HEK293 (cell line): ENCODE data around the gene OPHN1.

Experiments
- BCL11B ChIP-seq: fragments of 450-650 bp; formaldehyde crosslinking; IDR thresholded peaks from 2 replicates; pipeline ENCODE4 v1.5.1; 2016; ENCODE audit warnings: low read depth, missing biosample characterization, missing genetic modification characterization
- CTCF ChIP-seq: fragments of 450-650 bp; formaldehyde crosslinking; IDR thresholded peaks from 2 replicates; pipeline ENCODE4 v1.5.1; 2016; ENCODE audit warnings: missing biosample characterization, missing genetic modification characterization
- MYNN ChIP-seq: fragments of 450-650 bp; formaldehyde crosslinking; IDR thresholded peaks from 2 replicates; pipeline ENCODE4 v1.5.1; 2016; ENCODE audit warnings: missing biosample characterization, missing genetic modification characterization, borderline replicate concordance
- PRDM1 ChIP-seq: fragments of 450-650 bp; formaldehyde crosslinking; IDR thresholded peaks from 2 replicates; pipeline ENCODE4; 2016; ENCODE audit warnings: missing biosample characterization, missing genetic modification characterization
- TCF7L2 ChIP-seq: IDR thresholded peaks from 2 replicates; pipeline ENCODE4 v1.6.1; 2011; ENCODE audit warnings: low read depth, mild to moderate bottlenecking, inconsistent platforms, low read length, moderate library complexity, borderline replicate concordance
- ZNF24 ChIP-seq: fragments of 450-650 bp; formaldehyde crosslinking; IDR thresholded peaks from 2 replicates; pipeline ENCODE4 v1.5.1; 2016; ENCODE audit warnings: missing biosample characterization, missing genetic modification characterization
- ZNF274 ChIP-seq, 2 experiments: fragments of 200-500 bp in 1 of 2; fragments of 450-650 bp in 1 of 2; sonication (Bioruptor generic) in 1 of 2; formaldehyde crosslinking in 1 of 2; IDR thresholded peaks; 2 replicates each; pipeline versions ENCODE4 v1.5.1 to v1.6.1; 2014 to 2016; ENCODE audit warnings: borderline replicate concordance in 1 of 2, inconsistent platforms in 1 of 2, low read length in 1 of 2, missing biosample characterization in 1 of 2, missing genetic modification characterization in 1 of 2
- ZNF37A ChIP-seq: fragments of 450-650 bp; IDR thresholded peaks from 2 replicates; pipeline ENCODE4 v1.5.1; 2018; ENCODE audit warnings: missing biosample characterization, missing genetic modification characterization
- ZNF423 ChIP-seq: fragments of 450-650 bp; formaldehyde crosslinking; IDR thresholded peaks from 2 replicates; pipeline ENCODE4 v1.5.1; 2016; ENCODE audit warnings: missing biosample characterization, missing genetic modification characterization
- TF ChIP-seq, protein P1 (sequence below): fragments of 450-650 bp; formaldehyde crosslinking; IDR thresholded peaks from 2 replicates; pipeline ENCODE4 v1.5.1; 2016; ENCODE audit warnings: missing biosample characterization, missing genetic modification characterization

- TF ChIP-seq CTCF (tag by site-specific recombination) = no peak
- no peak for TF ChIP-seq ZNF24 (tag by site-specific recombination)
- no peak for TF ChIP-seq MYNN (tag by site-specific recombination)
- TF ChIP-seq PRDM1 (tag by site-specific recombination) = no peak
- TF ChIP-seq ZNF37A (tag by site-specific recombination) = no peak
- no peak for TF ChIP-seq TCF7L2
- TF ChIP-seq ZNF423 = no peak
- no peak for TF ChIP-seq ZNF274 (IDR thresholded peaks at IDR 0.05; ENCODE audit: low read length)
- no peak for TF ChIP-seq ZNF274 (tag by site-specific recombination; IDR thresholded peaks at IDR 0.05; ENCODE audit: borderline replicate concordance)
- no peak for TF ChIP-seq BCL11B
- TF ChIP-seq, protein P1, sequence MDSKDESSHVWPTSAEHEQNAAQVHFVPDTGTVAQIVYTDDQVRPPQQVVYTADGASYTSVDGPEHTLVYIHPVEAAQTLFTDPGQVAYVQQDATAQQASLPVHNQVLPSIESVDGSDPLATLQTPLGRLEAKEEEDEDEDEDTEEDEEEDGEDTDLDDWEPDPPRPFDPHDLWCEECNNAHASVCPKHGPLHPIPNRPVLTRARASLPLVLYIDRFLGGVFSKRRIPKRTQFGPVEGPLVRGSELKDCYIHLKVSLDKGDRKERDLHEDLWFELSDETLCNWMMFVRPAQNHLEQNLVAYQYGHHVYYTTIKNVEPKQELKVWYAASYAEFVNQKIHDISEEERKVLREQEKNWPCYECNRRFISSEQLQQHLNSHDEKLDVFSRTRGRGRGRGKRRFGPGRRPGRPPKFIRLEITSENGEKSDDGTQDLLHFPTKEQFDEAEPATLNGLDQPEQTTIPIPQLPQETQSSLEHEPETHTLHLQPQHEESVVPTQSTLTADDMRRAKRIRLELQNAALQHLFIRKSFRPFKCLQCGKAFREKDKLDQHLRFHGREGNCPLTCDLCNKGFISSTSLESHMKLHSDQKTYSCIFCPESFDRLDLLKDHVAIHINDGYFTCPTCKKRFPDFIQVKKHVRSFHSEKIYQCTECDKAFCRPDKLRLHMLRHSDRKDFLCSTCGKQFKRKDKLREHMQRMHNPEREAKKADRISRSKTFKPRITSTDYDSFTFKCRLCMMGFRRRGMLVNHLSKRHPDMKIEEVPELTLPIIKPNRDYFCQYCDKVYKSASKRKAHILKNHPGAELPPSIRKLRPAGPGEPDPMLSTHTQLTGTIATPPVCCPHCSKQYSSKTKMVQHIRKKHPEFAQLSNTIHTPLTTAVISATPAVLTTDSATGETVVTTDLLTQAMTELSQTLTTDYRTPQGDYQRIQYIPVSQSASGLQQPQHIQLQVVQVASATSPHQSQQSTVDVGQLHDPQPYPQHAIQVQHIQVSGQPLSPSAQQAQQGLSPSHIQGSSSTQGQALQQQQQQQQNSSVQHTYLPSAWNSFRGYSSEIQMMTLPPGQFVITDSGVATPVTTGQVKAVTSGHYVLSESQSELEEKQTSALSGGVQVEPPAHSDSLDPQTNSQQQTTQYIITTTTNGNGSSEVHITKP (tag by site-specific recombination) = no peak
Observed at GRCh38 chrX:68480969-68481368, 47.7 kb upstream of the OPHN1 start.
